ENCODE measurements around the gene ADGRF1. TPM values are rescaled to one million over a fixed set of nuclear protein-coding genes. Genes with fewer than 3 reads are reported as not detected.
"Not testable (repeated sequence)": the region's sequence is repeated elsewhere in the genome, so short reads cannot be mapped to it uniquely, and the experiment has no call there.

ADGRF1 gene
- total RNA-seq, 1 donor from 2014 or later: 12.9 TPM

DNA sequence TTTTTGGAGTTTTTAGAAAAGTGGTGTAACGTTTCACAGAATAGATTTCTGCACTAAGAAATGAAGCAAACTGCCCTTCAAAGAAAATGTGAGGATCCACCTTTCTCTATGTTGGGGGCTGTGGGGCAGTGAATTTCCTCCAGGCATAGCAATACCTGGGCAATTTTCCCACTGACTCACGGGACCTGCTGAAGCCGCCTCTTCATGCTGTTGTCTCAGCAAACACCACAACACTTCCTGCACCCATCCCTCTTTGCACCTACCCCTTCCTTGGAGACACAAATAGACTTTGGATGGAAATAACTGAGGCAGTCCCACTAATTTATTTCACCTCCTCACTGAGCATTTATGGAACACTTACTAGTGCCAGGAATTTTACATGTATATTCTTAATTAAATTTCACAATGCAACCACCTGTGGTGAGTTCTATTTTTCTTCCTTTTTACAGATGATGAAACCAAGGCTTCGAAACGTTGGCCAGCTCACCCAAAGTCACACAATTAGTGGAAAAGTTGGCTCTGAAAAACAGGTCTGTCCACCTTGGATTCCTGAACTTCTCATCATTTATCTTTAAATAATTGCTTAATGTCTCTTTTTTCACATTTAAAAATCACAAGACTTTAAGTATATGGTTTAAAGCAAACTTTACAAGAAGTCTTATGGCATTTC is 17.2 kb upstream of the ADGRF1 start:
- Histone ChIP-seq H3K27me3 (no peaks in the 10 kb centered on the region), H3K4me1 (peaks cover 11% of the 10 kb centered on the region), H3K4me3 (no peak overlapping the region), H3K27ac (no peak overlapping the region), H3K36me3 (no peaks in the 10 kb centered on the region), H3K9me3 (no peaks in the 10 kb centered on the region)
- no peak for DNase-seq
- intact Hi-C loops (cut with DNase I): no loop called here
- no peak for ATAC-seq
- TF ChIP-seq, protein P1, sequence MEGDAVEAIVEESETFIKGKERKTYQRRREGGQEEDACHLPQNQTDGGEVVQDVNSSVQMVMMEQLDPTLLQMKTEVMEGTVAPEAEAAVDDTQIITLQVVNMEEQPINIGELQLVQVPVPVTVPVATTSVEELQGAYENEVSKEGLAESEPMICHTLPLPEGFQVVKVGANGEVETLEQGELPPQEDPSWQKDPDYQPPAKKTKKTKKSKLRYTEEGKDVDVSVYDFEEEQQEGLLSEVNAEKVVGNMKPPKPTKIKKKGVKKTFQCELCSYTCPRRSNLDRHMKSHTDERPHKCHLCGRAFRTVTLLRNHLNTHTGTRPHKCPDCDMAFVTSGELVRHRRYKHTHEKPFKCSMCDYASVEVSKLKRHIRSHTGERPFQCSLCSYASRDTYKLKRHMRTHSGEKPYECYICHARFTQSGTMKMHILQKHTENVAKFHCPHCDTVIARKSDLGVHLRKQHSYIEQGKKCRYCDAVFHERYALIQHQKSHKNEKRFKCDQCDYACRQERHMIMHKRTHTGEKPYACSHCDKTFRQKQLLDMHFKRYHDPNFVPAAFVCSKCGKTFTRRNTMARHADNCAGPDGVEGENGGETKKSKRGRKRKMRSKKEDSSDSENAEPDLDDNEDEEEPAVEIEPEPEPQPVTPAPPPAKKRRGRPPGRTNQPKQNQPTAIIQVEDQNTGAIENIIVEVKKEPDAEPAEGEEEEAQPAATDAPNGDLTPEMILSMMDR (IDR thresholded peaks at IDR 0.05): no peak

DNA sequence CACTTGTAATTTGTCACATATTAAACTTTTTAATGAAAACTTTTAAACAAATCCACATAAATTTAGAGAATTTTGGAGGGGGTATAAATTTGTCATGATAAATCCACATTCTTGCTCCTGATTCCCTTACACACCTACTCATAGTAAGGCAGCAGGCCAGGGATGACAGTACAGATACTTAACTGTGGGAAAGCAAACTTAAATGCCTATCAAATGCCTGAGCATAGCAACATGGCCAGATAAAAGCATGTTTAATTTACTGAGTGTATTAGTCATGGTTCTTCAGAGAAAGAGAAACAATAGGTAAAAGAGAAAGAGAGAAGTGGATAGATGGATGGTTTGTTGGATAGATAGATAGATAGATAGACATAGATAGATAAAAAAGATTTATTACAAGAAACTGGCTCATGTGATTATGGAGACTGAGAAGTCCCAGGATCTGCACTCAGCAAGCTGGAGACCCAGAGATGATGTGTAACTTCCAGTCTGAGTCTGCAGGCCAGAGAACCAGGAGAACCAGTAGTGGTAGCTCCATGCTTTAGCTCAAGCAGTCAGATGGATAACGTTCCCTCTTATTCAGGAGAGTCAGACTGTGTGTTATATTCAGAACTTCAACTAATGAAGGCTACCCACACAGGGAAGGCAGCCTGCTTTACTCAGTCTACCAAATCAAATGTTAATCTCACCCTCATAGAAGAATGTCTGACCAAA is 15.9 kb upstream of the ADGRF1 start:
- no peak for ATAC-seq
- no peak for DNase-seq
- Histone ChIP-seq H3K4me3 (no peak overlapping the region), H3K4me1 (peaks cover 11% of the 10 kb centered on the region), H3K9me3 (no peaks in the 10 kb centered on the region), H3K36me3 (no peaks in the 10 kb centered on the region), H3K27ac (no peak overlapping the region), H3K27me3 (no peaks in the 10 kb centered on the region)
- TF ChIP-seq, protein P1 (IDR thresholded peaks at IDR 0.05): no peak
- intact Hi-C loops (cut with DNase I): no loop called here

DNA sequence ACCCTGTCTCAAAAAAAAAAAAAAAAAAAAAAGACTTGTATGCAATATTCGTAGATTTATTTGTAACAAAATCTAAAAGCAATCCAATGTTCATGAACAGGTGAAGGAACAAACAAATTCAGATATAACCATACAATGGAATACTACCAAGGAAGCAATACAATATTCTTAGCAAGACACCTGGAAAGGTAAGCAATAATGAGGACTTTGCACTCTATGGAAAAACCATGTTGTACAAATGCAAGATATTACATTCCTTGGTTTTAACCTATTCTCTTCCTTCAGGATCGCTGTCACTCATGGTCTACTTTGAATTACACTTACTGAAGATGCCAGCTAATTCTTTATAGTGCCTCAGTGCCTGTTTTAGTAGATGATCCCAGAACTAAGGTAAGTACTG is 14.7 kb upstream of the ADGRF1 start:
- Histone ChIP-seq H3K27me3 (no peaks in the 10 kb centered on the region), H3K4me3 (no peak overlapping the region), H3K27ac (no peak overlapping the region), H3K36me3 (no peaks in the 10 kb centered on the region), H3K9me3 (no peaks in the 10 kb centered on the region), H3K4me1 (peaks cover 6% of the 10 kb centered on the region)
- TF ChIP-seq, protein P1 (IDR thresholded peaks at IDR 0.05): no peak
- ATAC-seq: no peak
- no peak for DNase-seq
- intact Hi-C loops (cut with DNase I): no loop called here

DNA sequence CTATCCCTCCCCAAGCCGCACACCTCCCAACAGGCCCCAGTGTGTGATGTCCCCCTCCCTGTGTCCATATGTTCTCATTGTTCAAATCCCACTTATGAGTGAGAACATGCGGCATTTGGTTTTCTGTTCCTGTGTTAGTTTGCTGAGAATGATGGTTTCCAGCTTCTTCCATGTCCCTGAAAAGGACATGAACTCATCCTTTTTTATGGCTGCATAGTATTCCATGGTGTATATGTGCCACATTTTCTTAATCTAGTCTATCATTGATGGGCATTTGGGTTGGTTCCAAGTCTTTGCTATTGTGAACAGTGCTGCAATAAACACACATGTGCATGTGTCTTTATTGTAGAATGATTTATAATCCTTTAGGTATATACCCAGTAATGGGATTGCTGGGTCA is 12.2 kb upstream of the ADGRF1 start:
- DNase-seq; H3K9me3 ChIP-seq; H3K27me3 ChIP-seq; H3K4me3 ChIP-seq; H3K27ac ChIP-seq; ATAC-seq; H3K4me1 ChIP-seq; intact Hi-C loops (cut with DNase I); H3K36me3 ChIP-seq: not testable (repeated sequence)

DNA sequence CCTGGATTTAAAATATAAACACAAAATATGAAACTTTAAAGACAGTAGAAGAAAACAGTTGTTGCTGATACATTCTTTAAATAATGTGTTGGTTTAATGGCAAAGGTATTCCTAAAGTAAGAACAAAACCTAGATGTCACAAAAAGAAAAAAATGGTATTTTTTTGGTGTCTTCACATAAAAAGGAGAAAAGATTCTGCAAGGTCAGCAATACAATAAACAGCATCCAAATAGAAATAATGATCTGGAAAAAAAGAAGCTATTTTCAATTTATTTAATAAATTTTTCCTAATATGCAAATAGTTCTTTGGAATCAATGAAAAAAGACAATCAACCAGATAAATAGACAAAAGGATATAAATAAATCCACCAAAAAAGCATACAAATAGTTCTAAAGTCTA is 6.5 kb upstream of the ADGRF1 start:
- intact Hi-C loops (cut with DNase I): no loop called here
- TF ChIP-seq, protein P1 (IDR thresholded peaks at IDR 0.05): no peak
- H3K9me3 ChIP-seq: no peaks in the 10 kb centered on the region
- no peaks in the 10 kb centered on the region for H3K27me3 ChIP-seq
- ATAC-seq: no peak
- peaks cover 14% of the 10 kb centered on the region for H3K4me1 ChIP-seq
- H3K4me3 ChIP-seq: no peak overlapping the region
- no peak overlapping the region for H3K27ac ChIP-seq
- H3K36me3 ChIP-seq: no peaks in the 10 kb centered on the region
- no peak for DNase-seq
